Skeletal muscle tissue (tissue), 4 donors: Measurements from ENCODE around the gene ADRM1. TPM values are rescaled to one million over a fixed set of nuclear protein-coding genes. Genes with fewer than 3 reads are reported as not detected.

Experiments
- H3K27ac ChIP-seq: one replicate; pipeline ENCODE4 v1.7.0; 2013; ENCODE audit warnings: mild to moderate bottlenecking, low read depth, low read length, inconsistent platforms
- H3K27me3 ChIP-seq, 3 donors: one replicate each; pipeline ENCODE4 v1.7.0; 2013; ENCODE audit warnings: low read length in 3 of 3; ENCODE audit not compliant: control insufficient read depth in 3 of 3, insufficient read depth in 3 of 3
- H3K36me3 ChIP-seq, 3 donors: one replicate each; pipeline ENCODE4 v1.7.0; 2013; ENCODE audit warnings: low read length in 3 of 3; ENCODE audit not compliant: control insufficient read depth in 3 of 3, insufficient read depth in 3 of 3
- H3K4me1 ChIP-seq, 3 donors: one replicate each; pipeline ENCODE4 v1.7.0; 2013; ENCODE audit warnings: low read length in 3 of 3, mild to moderate bottlenecking in 3 of 3; ENCODE audit not compliant: control insufficient read depth in 3 of 3, insufficient read depth in 3 of 3
- H3K4me3 ChIP-seq, 3 donors: one replicate each; pipeline ENCODE4 v1.7.0; 2013; ENCODE audit warnings: low read length in 3 of 3
- H3K9ac ChIP-seq, 3 donors: one replicate each; pipeline ENCODE4 v1.7.0; 2013; ENCODE audit warnings: low read length in 3 of 3, mild to moderate bottlenecking in 3 of 3, moderate library complexity in 2 of 3, low read depth in 1 of 3
- H3K9me3 ChIP-seq, 3 donors: one replicate each; pipeline ENCODE4 v1.7.0; 2013; ENCODE audit warnings: low read length in 3 of 3; ENCODE audit not compliant: control insufficient read depth in 3 of 3
- total RNA-seq: library from RNA; depleted of rRNA; stranded (reverse); fragments of >200 nt; gene quantifications from one replicate; pipeline ENCODE4 v1.2.3, GENCODE V29; 2014
- donor health status: Osteomylitis.

ADRM1 gene
- total RNA-seq, 1 donor from 2014 or later: 41.8 TPM

- H3K4me3 ChIP-seq: no peak overlapping the region
- peaks cover 14 to 25% (median 16%) of the 10 kb centered on the region in 3 donors for H3K36me3 ChIP-seq
- peaks cover 0 to 2% (median 0%) of the 10 kb centered on the region in 3 donors for H3K4me1 ChIP-seq
- no peaks in the 10 kb centered on the region for H3K27me3 ChIP-seq
- H3K9me3 ChIP-seq: no peaks in the 10 kb centered on the region
- no peak overlapping the region for H3K27ac ChIP-seq
- H3K9ac ChIP-seq: no peak overlapping the region
These were observed 12.0 kb downstream of the ADRM1 start for GRCh38 chr20:62314711-62315302.

GRCh38 chr20:62315773-62316172 lies 13.0 kb downstream of the ADRM1 start:
- H3K36me3 ChIP-seq: peaks cover 14 to 25% (median 16%) of the 10 kb centered on the region in 3 donors
- no peak overlapping the region for H3K4me3 ChIP-seq
- H3K9me3 ChIP-seq: no peaks in the 10 kb centered on the region
- H3K27ac ChIP-seq: no peak overlapping the region
- H3K9ac ChIP-seq: no peak overlapping the region
- no peaks in the 10 kb centered on the region for H3K27me3 ChIP-seq
- no peaks in the 10 kb centered on the region for H3K4me1 ChIP-seq

- Histone ChIP-seq H3K9ac (no peak overlapping the region), H3K27ac (no peak overlapping the region), H3K4me3 (no peak overlapping the region), H3K36me3 (peaks cover 14 to 25% (median 16%) of the 10 kb centered on the region in 3 donors), H3K4me1 (no peaks in the 10 kb centered on the region), H3K27me3 (no peaks in the 10 kb centered on the region), H3K9me3 (no peaks in the 10 kb centered on the region)
These were observed 13.8 kb downstream of the ADRM1 start for GRCh38 chr20:62316331-62317166.

- no peaks in the 10 kb centered on the region for H3K9me3 ChIP-seq
- peaks cover 14 to 23% (median 16%) of the 10 kb centered on the region in 3 donors for H3K36me3 ChIP-seq
- H3K27me3 ChIP-seq: no peaks in the 10 kb centered on the region
- H3K27ac ChIP-seq: no peak overlapping the region
- no peak overlapping the region for H3K4me3 ChIP-seq
- H3K9ac ChIP-seq: no peak overlapping the region
- no peaks in the 10 kb centered on the region for H3K4me1 ChIP-seq
These were observed 14.4 kb downstream of the ADRM1 start for GRCh38 chr20:62317167-62317655.

GRCh38 chr20:62318400-62319345 lies 15.9 kb downstream of the ADRM1 start:
- H3K27ac ChIP-seq: no peak overlapping the region
- no peak overlapping the region for H3K9ac ChIP-seq
- H3K36me3 ChIP-seq: peaks cover 11 to 17% (median 14%) of the 10 kb centered on the region in 3 donors
- no peaks in the 10 kb centered on the region for H3K27me3 ChIP-seq
- H3K4me1 ChIP-seq: no peaks in the 10 kb centered on the region
- no peak overlapping the region for H3K4me3 ChIP-seq
- no peaks in the 10 kb centered on the region for H3K9me3 ChIP-seq

GRCh38 chr20:62319346-62319909 lies 16.6 kb downstream of the ADRM1 start:
- no peak overlapping the region for H3K27ac ChIP-seq
- H3K9ac ChIP-seq: no peak overlapping the region
- no peak overlapping the region for H3K4me3 ChIP-seq
- peaks cover 14 to 17% (median 14%) of the 10 kb centered on the region in 3 donors for H3K36me3 ChIP-seq
- H3K4me1 ChIP-seq: no peaks in the 10 kb centered on the region
- no peaks in the 10 kb centered on the region for H3K9me3 ChIP-seq
- H3K27me3 ChIP-seq: no peaks in the 10 kb centered on the region

GRCh38 chr20:62320581-62321354 lies 18.0 kb downstream of the ADRM1 start:
- H3K36me3 ChIP-seq: peaks cover 13 to 20% (median 15%) of the 10 kb centered on the region in 3 donors

GRCh38 chr20:62321521-62321948 lies 18.7 kb downstream of the ADRM1 start:
- no peak overlapping the region for H3K27ac ChIP-seq
- H3K27me3 ChIP-seq: no peaks in the 10 kb centered on the region
- peaks cover 8 to 17% (median 11%) of the 10 kb centered on the region in 3 donors for H3K36me3 ChIP-seq
- H3K9me3 ChIP-seq: no peaks in the 10 kb centered on the region
- no peak overlapping the region for H3K4me3 ChIP-seq
- no peak overlapping the region for H3K9ac ChIP-seq
- H3K4me1 ChIP-seq: no peaks in the 10 kb centered on the region

More at GRCh38 chr20:62320581-62321354, 18.0 kb downstream of the ADRM1 start:
- H3K4me1 ChIP-seq: no peaks in the 10 kb centered on the region
- H3K27ac ChIP-seq: no peak overlapping the region
- no peaks in the 10 kb centered on the region for H3K27me3 ChIP-seq
- H3K4me3 ChIP-seq: no peak overlapping the region
- H3K9ac ChIP-seq: no peak overlapping the region
- H3K9me3 ChIP-seq: no peaks in the 10 kb centered on the region

GRCh38 chr20:62321975-62322374 lies 19.2 kb downstream of the ADRM1 start:
- Histone ChIP-seq H3K9me3 (no peaks in the 10 kb centered on the region), H3K4me3 (no peak overlapping the region), H3K9ac (no peak overlapping the region), H3K27me3 (no peaks in the 10 kb centered on the region), H3K36me3 (peaks cover 3 to 14% (median 11%) of the 10 kb centered on the region in 3 donors), H3K27ac (no peak overlapping the region), H3K4me1 (no peaks in the 10 kb centered on the region)
